Activated CD4-positive, alpha-beta T cell treated with anti-CD3 and anti-CD28 coated beads, Interleukin-2, amount 10 ng/mL, durations not matched to agents 24 days and 14 days (primary cell): Measurements from ENCODE around the gene RNF138. TPM values are rescaled to one million over a fixed set of nuclear protein-coding genes. Genes with fewer than 3 reads are reported as not detected.
"Not testable (repeated sequence)": the region's sequence is repeated elsewhere in the genome, so short reads cannot be mapped to it uniquely, and the experiment has no call there.

Experiments used
- DNase-seq: peaks from one replicate; pipeline ENCODE4 v3.0.0; 2022
- H3K27ac Mint-ChIP-seq: one replicate; pipeline ENCODE4 v1.8.0; 2022; ENCODE audit warnings: mild to moderate bottlenecking, mixed read lengths
- H3K27me3 Mint-ChIP-seq: one replicate; pipeline ENCODE4 v1.8.0; 2022; ENCODE audit warnings: mixed read lengths
- H3K36me3 Mint-ChIP-seq: one replicate; pipeline ENCODE4 v1.8.0; 2022; ENCODE audit warnings: low read depth, mild to moderate bottlenecking, mixed read lengths
- H3K4me1 Mint-ChIP-seq: one replicate; pipeline ENCODE4 v1.8.0; 2021; ENCODE audit warnings: mixed read lengths
- H3K4me3 Mint-ChIP-seq: one replicate; pipeline ENCODE4 v1.8.0; 2022; ENCODE audit warnings: mild to moderate bottlenecking, moderate library complexity, mixed read lengths
- H3K9me3 Mint-ChIP-seq: one replicate; pipeline ENCODE4 v1.8.0; 2021; ENCODE audit warnings: mixed read lengths
- intact Hi-C: fragments of 100-400 bp; cut with micrococcal nuclease; formaldehyde crosslinking; loops from one replicate; pipeline ENCODE4 v1.15.1; 2023
- total RNA-seq: library from RNA; stranded (reverse); gene quantifications from 2 replicates; pipeline ENCODE4 v1.2.3, GENCODE V29; 2022

RNF138 gene
- total RNA-seq, 1 donor from 2014 or later: 81.0 TPM

DNA sequence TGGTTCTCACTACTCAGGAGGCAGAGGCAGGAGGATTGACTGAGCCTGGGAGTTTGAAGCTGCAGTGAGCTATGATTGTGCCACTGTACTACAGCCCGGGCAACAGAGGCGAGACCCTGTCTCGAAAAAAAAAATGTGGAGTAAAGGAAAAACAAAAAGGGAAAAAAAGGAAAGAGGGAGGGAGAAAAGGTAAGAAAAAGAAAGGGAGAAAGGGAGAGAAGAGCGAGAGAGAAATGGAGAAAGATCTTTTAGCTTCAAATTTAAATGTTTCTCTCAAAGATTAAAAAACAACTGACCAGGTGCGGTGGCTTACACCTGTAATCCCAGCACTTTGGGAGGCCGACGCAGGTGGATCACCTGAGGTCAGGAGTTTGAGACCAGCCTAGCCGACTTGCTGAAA is 7.9 kb upstream of the RNF138 start:
- H3K9me3 Mint-ChIP-seq: no peaks in the 10 kb centered on the region
- peaks cover 2% of the 10 kb centered on the region for H3K27me3 Mint-ChIP-seq
- DNase-seq: no peak
- H3K4me3 Mint-ChIP-seq: no peak overlapping the region
- intact Hi-C loops: loop anchor here (2.0 kb wide), 1 partner anchor 65 kb away; the partner anchor contains the start of gene RNF125
- peaks cover 42% of the 10 kb centered on the region for H3K4me1 Mint-ChIP-seq
- H3K27ac Mint-ChIP-seq: peak overlapping the region; percentile 68
- peaks cover 12% of the 10 kb centered on the region for H3K36me3 Mint-ChIP-seq

DNA sequence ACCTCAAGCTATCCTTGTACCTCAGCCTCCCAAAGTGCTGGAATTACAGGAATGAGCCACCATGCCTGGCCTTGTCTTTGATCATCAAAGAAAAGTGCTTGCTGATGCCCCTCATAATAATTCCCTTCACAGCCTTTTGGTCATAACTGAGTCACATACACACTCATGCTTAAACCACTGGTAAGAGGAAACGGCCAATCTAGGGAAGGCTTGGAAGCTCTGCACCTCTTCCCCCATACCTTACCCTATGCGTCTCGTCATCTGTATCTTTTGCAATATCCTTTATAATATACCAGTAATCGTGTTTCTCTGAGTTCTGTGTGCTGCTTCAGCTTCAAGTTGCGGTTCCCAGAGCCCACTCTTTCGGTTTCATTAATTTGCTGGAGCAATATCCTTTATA is 4.8 kb upstream of the RNF138 start:
- no peak for DNase-seq
- Mint-ChIP-seq H3K36me3 (peaks cover 12% of the 10 kb centered on the region), H3K4me3 (no peak overlapping the region), H3K9me3 (no peaks in the 10 kb centered on the region), H3K27ac (no peak overlapping the region), H3K4me1 (peaks cover 45% of the 10 kb centered on the region), H3K27me3 (peaks cover 2% of the 10 kb centered on the region)
- intact Hi-C loops: no loop called here

DNA sequence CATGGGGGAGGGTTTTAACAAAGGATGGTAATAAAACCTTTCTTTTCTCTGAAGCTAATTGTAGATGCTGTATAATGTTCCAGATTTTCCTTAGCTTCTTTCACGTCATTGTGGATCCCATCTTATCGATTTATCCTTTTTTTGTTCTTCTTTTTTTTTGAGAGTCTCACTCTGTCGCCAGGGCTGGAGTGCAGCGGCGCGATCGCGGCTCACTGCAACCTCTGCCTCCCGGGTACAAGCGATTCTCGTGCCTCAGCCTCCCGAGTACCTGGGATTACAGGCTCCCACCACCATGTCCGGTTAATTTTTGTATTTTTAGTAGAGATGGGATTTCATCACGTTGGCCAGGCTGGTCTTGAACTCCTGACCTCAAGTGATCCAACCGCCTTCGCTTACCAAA is 843 bp upstream of the RNF138 start:
- Mint-ChIP-seq H3K36me3 (peaks cover 30% of the 10 kb centered on the region), H3K4me1 (peaks cover 42% of the 10 kb centered on the region), H3K27ac (peak overlapping the region; percentile 22)
- H3K27me3 Mint-ChIP-seq, H3K4me3 Mint-ChIP-seq, DNase-seq, intact Hi-C loops, H3K9me3 Mint-ChIP-seq: not testable (repeated sequence)

DNA sequence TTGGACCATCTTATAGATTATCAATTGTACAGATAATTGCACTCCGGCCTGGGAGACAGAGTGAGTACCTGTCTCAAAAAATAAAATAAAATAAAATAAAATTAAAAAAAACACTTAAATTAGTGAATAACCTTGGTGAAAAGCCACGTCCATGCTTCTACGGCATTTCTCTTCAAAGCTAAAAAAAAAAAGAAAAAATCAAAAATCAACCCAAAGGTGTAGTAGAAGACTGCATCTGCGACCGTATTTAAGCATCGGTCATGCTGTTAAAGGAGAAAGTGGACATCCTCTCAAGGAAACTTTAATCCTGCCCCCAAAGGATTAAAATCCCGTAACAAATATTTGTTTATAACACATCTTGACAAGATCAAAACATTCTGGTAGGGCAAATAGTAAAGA is 350 bp upstream of the RNF138 start:
- peaks cover 43% of the 10 kb centered on the region for H3K4me1 Mint-ChIP-seq
- peak overlapping the region; percentile 97 for H3K27ac Mint-ChIP-seq
- H3K36me3 Mint-ChIP-seq: peaks cover 33% of the 10 kb centered on the region
- no peak for DNase-seq
- H3K27me3 Mint-ChIP-seq: no peaks in the 10 kb centered on the region
- H3K4me3 Mint-ChIP-seq: peak overlapping the region; percentile 91
- intact Hi-C loops: no loop called here
- H3K9me3 Mint-ChIP-seq: no peaks in the 10 kb centered on the region

DNA sequence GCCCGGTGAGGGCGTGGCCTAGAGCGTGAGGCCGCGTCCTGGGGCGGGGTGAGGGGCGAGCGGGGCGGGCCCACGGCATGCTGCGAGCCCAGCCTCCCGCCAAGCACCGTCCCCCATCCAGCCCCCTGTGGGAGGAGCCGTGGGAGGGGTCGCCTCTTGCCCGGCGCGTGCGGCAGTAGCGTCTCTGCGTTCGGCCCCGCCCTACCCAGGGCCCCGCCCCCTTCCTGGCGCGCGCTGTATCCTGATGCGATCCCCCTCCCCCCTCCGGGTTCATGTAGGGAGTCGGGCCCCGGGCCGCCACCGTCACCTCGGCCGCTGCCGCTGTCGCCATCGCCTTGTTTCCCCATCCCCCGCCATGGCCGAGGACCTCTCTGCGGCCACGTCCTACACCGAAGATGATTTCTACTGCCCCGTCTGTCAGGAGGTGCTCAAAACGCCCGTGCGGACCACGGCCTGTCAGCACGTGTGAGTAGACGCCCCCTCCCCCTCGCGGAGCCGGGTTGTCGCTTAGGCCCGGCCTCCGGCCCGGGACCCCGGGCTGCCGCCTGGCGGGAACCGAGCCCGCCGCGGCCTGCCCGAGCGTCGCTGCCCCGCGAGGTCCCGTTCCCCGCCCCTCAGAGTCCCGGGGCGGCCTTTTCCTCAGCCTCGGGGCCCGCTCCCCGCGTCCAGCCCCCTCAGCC is 888 bp downstream of the RNF138 start:
- peak; percentile 100 for DNase-seq
- H3K4me3 Mint-ChIP-seq: peak overlapping the region; percentile 91
- intact Hi-C loops: loop anchor here (1.0 to 2.0 kb wide), 5 partner anchors 14 to 434 kb away; partner anchors contain the start of genes RNF125 and TRAPPC8
- peak overlapping the region; percentile 97 for H3K27ac Mint-ChIP-seq
- no peaks in the 10 kb centered on the region for H3K27me3 Mint-ChIP-seq
- H3K4me1 Mint-ChIP-seq: peaks cover 43% of the 10 kb centered on the region
- peaks cover 38% of the 10 kb centered on the region for H3K36me3 Mint-ChIP-seq
- H3K9me3 Mint-ChIP-seq: no peaks in the 10 kb centered on the region

DNA sequence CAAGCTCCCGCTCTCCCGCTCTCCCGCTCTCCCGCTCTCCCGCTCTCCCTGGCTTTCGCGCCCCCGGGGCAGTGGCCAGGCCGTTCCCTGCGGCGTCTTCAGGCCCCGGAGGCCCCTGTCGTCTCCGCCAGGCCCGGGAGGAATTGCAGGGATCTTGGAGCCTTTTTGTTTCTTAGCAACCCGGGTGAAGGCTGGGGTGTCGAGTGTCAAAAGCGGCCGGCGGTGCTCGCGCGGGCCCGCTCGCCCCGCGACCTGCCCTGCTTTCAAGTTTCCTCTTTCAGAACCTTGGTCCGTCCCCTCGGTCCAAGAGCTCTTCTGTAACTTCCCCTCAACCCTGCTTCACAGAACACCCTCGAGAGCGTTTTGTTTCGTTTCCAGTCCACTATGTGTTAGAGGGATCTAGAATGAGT is 1.4 kb downstream of the RNF138 start:
- peaks cover 36% of the 10 kb centered on the region for H3K36me3 Mint-ChIP-seq
- peak; percentile 86 for DNase-seq
- peaks cover 40% of the 10 kb centered on the region for H3K4me1 Mint-ChIP-seq

DNA sequence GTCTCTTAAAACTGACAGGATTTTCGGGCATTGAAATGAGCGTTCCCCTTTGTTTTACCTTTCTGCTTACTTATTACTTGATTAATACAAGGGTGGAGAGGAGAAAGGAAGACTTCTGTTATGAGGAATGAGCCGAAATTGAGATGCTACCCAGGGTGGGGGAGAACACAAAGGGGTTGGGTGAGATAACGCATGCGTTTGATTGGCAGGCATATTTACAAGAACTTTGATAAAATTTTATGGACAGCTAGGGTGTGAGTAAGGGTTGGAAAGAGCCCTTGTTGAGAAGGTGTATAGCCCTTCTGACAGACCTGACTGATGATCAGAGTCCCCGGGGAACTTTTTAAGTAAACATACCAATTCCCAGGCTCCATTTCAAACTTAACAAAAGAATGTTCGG is 1.8 kb downstream of the RNF138 start:
- no peaks in the 10 kb centered on the region for H3K9me3 Mint-ChIP-seq

More for the DNA sequence above, 1.4 kb downstream of the RNF138 start:
- H3K27ac Mint-ChIP-seq: peak overlapping the region; percentile 94
- H3K4me3 Mint-ChIP-seq: peak overlapping the region; percentile 91
- H3K9me3 Mint-ChIP-seq: no peaks in the 10 kb centered on the region
- no peaks in the 10 kb centered on the region for H3K27me3 Mint-ChIP-seq
- intact Hi-C loops: loop anchor here (2.0 kb wide), 1 partner anchor 14 kb away; no protein-coding TSS in a partner anchor

DNA sequence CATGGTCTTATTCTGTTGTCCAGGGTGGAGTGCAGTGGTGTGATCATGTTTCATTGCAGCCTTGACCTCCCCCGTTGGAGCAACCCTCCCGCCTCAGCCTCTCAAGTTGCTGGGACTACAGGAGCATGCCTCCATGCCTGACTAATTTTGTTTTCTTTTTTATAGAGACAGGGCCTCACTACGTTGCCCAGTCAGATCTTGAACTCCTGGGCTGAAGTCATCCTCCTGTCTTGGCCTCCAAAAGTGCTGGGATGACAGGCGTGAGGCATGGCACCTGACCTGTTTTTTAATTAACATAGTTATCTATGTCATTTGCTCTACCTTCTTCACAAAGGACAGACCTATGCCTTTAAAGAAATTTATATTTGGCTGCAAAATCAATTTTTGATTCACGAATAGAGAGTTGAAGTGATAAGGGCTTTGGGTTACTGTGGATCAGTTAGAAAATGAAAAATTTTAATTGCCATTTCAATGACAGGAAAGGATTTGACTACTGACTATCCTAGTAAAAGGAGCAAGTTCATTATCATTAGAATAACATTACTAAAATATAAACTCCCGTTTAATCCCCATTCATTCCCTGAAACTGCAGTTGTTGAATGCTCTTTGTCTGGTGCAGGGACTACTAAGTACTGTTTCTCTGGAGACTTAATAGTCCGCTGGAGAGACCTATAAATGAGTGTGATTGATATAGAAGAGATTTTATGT is 3.7 kb downstream of the RNF138 start:
- peaks cover 42% of the 10 kb centered on the region for H3K4me1 Mint-ChIP-seq
- no peak for DNase-seq
- peak overlapping the region; percentile 48 for H3K27ac Mint-ChIP-seq
- intact Hi-C loops: loop anchor here (1.0 kb wide), 1 partner anchor 10 kb away; no protein-coding TSS in a partner anchor
- no peaks in the 10 kb centered on the region for H3K27me3 Mint-ChIP-seq
- H3K36me3 Mint-ChIP-seq: peaks cover 47% of the 10 kb centered on the region
- peak overlapping the region; percentile 91 for H3K4me3 Mint-ChIP-seq
- no peaks in the 10 kb centered on the region for H3K9me3 Mint-ChIP-seq

More for the DNA sequence above, 1.8 kb downstream of the RNF138 start:
- intact Hi-C loops: loop anchor here (2.0 kb wide), 1 partner anchor 13 kb away; no protein-coding TSS in a partner anchor
- DNase-seq: no peak
- Mint-ChIP-seq H3K4me3 (peak overlapping the region; percentile 91), H3K36me3 (peaks cover 36% of the 10 kb centered on the region), H3K4me1 (peaks cover 40% of the 10 kb centered on the region), H3K27me3 (no peaks in the 10 kb centered on the region), H3K27ac (peak overlapping the region; percentile 94)

DNA sequence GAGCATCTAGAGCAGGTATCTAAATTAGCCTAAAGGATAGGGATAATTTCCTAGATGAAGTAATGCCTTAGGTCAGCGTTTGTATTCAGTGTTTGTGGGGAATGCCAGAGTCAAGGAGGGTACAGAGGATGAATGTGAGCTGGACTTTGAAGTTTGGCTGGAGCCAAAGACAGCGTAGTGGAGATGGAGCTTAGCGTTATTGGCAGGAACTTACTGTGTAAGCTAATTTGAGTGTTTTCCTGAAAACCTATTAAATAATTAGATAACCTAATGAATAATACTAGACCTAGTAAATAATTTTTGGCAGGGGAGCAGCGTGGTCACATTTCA is 4.2 kb downstream of the RNF138 start:
- no peaks in the 10 kb centered on the region for H3K9me3 Mint-ChIP-seq
- peak overlapping the region; percentile 48 for H3K27ac Mint-ChIP-seq
- H3K4me1 Mint-ChIP-seq: peaks cover 44% of the 10 kb centered on the region
- no peaks in the 10 kb centered on the region for H3K27me3 Mint-ChIP-seq
- peaks cover 49% of the 10 kb centered on the region for H3K36me3 Mint-ChIP-seq
- no peak for DNase-seq
- peak overlapping the region; percentile 91 for H3K4me3 Mint-ChIP-seq
- intact Hi-C loops: loop anchor here (1.0 kb wide), 2 partner anchors 9 to 11 kb away; no protein-coding TSS in a partner anchor

DNA sequence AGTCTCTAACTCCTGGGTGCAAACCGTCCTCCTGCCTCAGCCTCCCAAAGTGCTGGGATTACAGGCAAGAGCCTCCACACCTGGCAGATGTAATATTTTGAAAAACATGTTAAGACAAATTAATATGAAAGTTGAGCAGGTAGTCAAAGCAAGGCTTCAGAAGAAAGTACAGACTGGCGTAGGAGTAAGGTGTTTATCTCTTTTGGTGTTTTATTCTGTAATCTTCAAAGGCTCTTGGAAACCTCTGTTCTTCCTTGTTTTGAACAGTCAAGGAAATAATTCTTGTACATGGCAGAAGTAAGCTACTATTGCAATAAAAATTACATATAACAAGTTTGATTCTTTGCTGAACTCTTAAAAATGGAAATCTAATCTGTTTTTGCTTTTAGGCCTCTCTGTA is 5.3 kb downstream of the RNF138 start:
- intact Hi-C loops: loop anchor here (1.0 kb wide), 1 partner anchor 8 kb away; no protein-coding TSS in a partner anchor
- no peak for DNase-seq
- peaks cover 55% of the 10 kb centered on the region for H3K36me3 Mint-ChIP-seq
- peak overlapping the region; percentile 64 for H3K27ac Mint-ChIP-seq
- no peaks in the 10 kb centered on the region for H3K27me3 Mint-ChIP-seq
- peak overlapping the region; percentile 91 for H3K4me3 Mint-ChIP-seq
- H3K9me3 Mint-ChIP-seq: no peaks in the 10 kb centered on the region
- peaks cover 44% of the 10 kb centered on the region for H3K4me1 Mint-ChIP-seq

DNA sequence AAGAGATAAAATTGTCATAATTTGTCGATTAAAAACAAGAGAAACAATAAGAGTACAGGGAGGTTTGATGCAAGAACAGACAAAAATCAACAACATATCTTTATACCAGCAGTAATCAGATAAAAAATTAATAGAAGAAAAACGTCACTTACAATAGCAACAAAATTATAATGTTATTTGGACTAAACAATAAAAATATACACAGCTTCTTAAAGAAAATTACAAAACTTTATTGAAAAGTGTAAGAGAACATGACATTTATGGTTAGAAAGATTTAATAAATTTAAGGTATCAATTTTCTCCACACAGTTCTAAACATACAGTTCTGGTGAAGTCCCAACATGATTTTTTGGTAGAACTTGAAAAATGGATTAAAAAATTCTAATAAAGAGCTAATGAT is 12.8 kb downstream of the RNF138 start:
- H3K27me3 Mint-ChIP-seq: no peaks in the 10 kb centered on the region
- intact Hi-C loops: no loop called here
- no peak for DNase-seq
- H3K4me3 Mint-ChIP-seq: no peak overlapping the region
- peaks cover 32% of the 10 kb centered on the region for H3K36me3 Mint-ChIP-seq
- peaks cover 34% of the 10 kb centered on the region for H3K4me1 Mint-ChIP-seq
- H3K27ac Mint-ChIP-seq: peak overlapping the region; percentile 38
- H3K9me3 Mint-ChIP-seq: no peaks in the 10 kb centered on the region

DNA sequence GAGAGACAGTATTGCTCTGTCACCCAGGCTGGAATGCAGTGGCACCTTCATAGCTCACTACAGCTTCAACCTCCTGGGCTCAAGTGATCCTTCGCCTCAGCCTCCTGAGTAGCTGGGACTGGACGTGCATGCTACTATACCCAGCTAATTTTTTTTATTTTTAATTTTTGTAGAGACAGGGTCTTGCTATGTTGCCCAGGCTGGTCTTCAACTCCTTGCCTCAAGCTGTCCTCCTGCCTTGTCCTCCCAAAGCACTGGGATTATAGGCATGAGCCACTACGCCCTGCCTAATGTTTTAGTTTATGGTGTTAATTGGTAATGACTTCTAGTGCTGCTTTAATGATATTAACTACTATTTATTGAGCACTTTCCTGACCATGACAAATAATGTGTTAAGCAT is 18.3 kb downstream of the RNF138 start:
- DNase-seq: peak; percentile 33
- intact Hi-C loops: no loop called here
- Mint-ChIP-seq H3K27me3 (no peaks in the 10 kb centered on the region), H3K4me1 (peaks cover 37% of the 10 kb centered on the region), H3K4me3 (no peak overlapping the region), H3K9me3 (no peaks in the 10 kb centered on the region), H3K27ac (no peak overlapping the region), H3K36me3 (peaks cover 34% of the 10 kb centered on the region)

DNA sequence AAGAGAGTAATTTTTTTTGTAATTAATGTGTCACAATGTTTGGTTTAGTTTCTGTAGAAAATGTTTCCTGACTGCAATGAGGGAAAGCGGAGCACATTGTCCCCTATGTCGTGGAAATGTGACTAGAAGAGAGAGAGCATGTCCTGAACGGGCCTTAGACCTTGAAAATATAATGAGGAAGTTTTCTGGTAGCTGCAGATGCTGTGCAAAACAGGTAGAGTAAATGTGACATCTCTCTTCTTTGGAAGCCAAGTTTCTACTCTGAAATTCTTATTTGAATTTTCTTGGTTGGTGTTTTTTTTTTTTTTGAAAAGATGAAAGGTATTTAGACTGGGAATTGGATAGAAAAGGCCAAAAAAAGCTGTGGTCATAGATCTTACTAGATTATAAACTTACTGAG is 20.0 kb downstream of the RNF138 start:
- Mint-ChIP-seq H3K9me3 (no peaks in the 10 kb centered on the region), H3K36me3 (peaks cover 42% of the 10 kb centered on the region), H3K27me3 (no peaks in the 10 kb centered on the region), H3K27ac (peak overlapping the region; percentile 35), H3K4me3 (peak overlapping the region; percentile 21), H3K4me1 (peaks cover 24% of the 10 kb centered on the region)
- DNase-seq: no peak
- intact Hi-C loops: no loop called here

DNA sequence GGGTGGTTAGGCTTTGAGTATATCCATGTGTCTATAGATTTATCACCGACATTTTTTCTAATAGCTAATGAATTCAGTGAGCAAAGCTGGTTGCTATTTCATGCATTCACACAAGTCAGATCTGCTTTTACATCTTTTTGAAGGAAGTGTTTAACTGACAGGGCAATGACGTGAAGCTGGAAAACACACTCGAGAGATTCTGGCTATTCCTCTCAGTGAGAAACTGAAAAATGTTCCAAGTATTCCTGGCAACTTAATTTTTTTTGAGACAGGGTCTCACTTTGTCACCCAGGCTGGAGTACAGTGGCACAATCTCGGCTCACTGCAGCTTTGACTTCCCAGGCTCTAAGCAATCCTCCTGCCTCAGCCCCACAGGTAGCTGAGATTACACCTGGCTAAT is 21.2 kb downstream of the RNF138 start:
- Mint-ChIP-seq H3K27me3 (no peaks in the 10 kb centered on the region), H3K4me1 (peaks cover 28% of the 10 kb centered on the region), H3K36me3 (peaks cover 50% of the 10 kb centered on the region), H3K4me3 (no peak overlapping the region), H3K9me3 (no peaks in the 10 kb centered on the region), H3K27ac (no peak overlapping the region)
- no peak for DNase-seq
- intact Hi-C loops: no loop called here
